ENCODE results near the gene SAT2.

The SAT2 gene

GRCh38 chr17:7591596-7591995 is 36.0 kb downstream of the SAT2 start:
- DNase-seq (ENCODE audit: low read depth in 2 of 2) = no peak

- DNase-seq (ENCODE audit: low read depth in 2 of 2) = no peak
Observed at GRCh38 chr17:7590743-7591142, 36.9 kb downstream of the SAT2 start.

- no peak for DNase-seq (ENCODE audit: low read depth in 2 of 2)
Observed at GRCh38 chr17:7589891-7590691, 37.5 kb downstream of the SAT2 start, which contains the start of gene SOX15. Gene SOX15 (minus strand): TSS chr17:7590094. CDS start chr17:7589676, 418 bp downstream.

- no peak for DNase-seq (ENCODE audit: low read depth in 2 of 2)
Observed at GRCh38 chr17:7589204-7589868, 38.3 kb downstream of the SAT2 start.

GRCh38 chr17:7588553-7589203 is 38.9 kb downstream of the SAT2 start:
- DNase-seq (ENCODE audit: low read depth in 2 of 2) = no peak

GRCh38 chr17:7587420-7588151 is 40.0 kb downstream of the SAT2 start:
- DNase-seq (ENCODE audit: low read depth in 2 of 2) = no peak

GRCh38 chr17:7586673-7587419 is 40.8 kb downstream of the SAT2 start:
- DNase-seq (ENCODE audit: low read depth in 2 of 2) = no peak

GRCh38 chr17:7583253-7584109 is 44.1 kb downstream of the SAT2 start, which contains the start of gene MPDU1:
Gene MPDU1 (plus strand): TSS chr17:7583852. CDS start chr17:7583863, 11 bp downstream.
- peak; percentile 84 for DNase-seq (ENCODE audit: low read depth in 2 of 2)

GRCh38 chr17:7582396-7583252 is 45.0 kb downstream of the SAT2 start:
- DNase-seq (ENCODE audit: low read depth in 2 of 2) = no peak

- no peak for DNase-seq (ENCODE audit: low read depth in 2 of 2)
Observed at GRCh38 chr17:7580604-7581575, 46.7 kb downstream of the SAT2 start.

GRCh38 chr17:7579834-7580603 is 47.6 kb downstream of the SAT2 start:
- DNase-seq (ENCODE audit: low read depth in 2 of 2) = no peak

- DNase-seq (ENCODE audit: low read depth in 2 of 2) = peak in 1 of 2 donors; percentile 51
Observed at GRCh38 chr17:7579001-7579833, 48.4 kb downstream of the SAT2 start, which contains the start of gene CD68. Gene CD68 (plus strand): TSS chr17:7579638. CDS start chr17:7579678, 40 bp downstream.

- DNase-seq (ENCODE audit: low read depth in 2 of 2) = no peak
Observed at GRCh38 chr17:7577327-7578199, 50.1 kb downstream of the SAT2 start.

GRCh38 chr17:7576432-7576937 is 51.1 kb downstream of the SAT2 start:
- no peak for DNase-seq (ENCODE audit: low read depth in 2 of 2)
